Measurements from ENCODE around the gene LMTK2.

DNA sequence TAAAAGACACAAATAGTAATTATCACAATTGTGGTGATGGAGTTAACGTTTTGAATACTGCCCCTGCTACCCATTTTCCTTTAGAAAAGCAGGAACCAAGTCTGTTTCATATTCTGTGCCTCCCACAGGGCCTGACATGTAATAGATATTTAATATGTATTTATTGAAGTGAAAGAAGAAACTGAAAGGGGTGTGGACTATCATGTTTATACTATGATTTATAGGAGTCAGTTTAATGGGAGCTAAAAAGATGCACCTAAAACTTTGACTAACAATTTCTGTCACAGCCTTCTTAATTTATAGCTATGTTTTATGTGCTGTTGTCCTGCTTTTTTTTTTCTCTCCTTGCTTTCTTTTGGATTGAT, 80.5 kb downstream of the LMTK2 start:
- TF ChIP-seq, protein P1, sequence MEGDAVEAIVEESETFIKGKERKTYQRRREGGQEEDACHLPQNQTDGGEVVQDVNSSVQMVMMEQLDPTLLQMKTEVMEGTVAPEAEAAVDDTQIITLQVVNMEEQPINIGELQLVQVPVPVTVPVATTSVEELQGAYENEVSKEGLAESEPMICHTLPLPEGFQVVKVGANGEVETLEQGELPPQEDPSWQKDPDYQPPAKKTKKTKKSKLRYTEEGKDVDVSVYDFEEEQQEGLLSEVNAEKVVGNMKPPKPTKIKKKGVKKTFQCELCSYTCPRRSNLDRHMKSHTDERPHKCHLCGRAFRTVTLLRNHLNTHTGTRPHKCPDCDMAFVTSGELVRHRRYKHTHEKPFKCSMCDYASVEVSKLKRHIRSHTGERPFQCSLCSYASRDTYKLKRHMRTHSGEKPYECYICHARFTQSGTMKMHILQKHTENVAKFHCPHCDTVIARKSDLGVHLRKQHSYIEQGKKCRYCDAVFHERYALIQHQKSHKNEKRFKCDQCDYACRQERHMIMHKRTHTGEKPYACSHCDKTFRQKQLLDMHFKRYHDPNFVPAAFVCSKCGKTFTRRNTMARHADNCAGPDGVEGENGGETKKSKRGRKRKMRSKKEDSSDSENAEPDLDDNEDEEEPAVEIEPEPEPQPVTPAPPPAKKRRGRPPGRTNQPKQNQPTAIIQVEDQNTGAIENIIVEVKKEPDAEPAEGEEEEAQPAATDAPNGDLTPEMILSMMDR (IDR thresholded peaks at IDR 0.05; ENCODE audit: borderline replicate concordance, extremely low read depth, low read length, poor library complexity, severe bottlenecking), result no peak
- TF ChIP-seq EZH2 (IDR thresholded peaks at IDR 0.05; ENCODE audit: borderline replicate concordance, low read depth, low read length, severe bottlenecking), result no peak
